K562 (cell line): ENCODE measurements around the gene EHD2. TPM values are rescaled to one million over a fixed set of nuclear protein-coding genes. Genes with fewer than 3 reads are reported as not detected.
A peak's percentile ranks its signal among the peaks of the same experiment; 100 is the strongest.

Source experiments
- CEBPG ChIP-seq, 3 experiments: fragments of 200-800 bp in 1 of 3; sonication (Bioruptor generic) in 1 of 3; sonication (generic) in 1 of 3; formaldehyde crosslinking in 1 of 3; IDR thresholded peaks in 2 of 3; conservative IDR thresholded peaks in 1 of 3; 2 replicates each; pipeline versions ENCODE4 v1.6.1 to v1.8.0; 2016 to 2022; ENCODE audit warnings: missing compliant biosample characterization in 2 of 3, missing genetic modification characterization in 2 of 3, mild to moderate bottlenecking in 1 of 3, missing genetic modification reagents in 1 of 3
- CHD7 ChIP-seq: fragments of 200-600 bp; sonication (generic); IDR thresholded peaks from one replicate; pipeline ENCODE4 v1.6.1; 2012; ENCODE audit warnings: mild to moderate bottlenecking, low read depth, low read length, inconsistent platforms
- COPS2 ChIP-seq: fragments of 450-650 bp; conservative IDR thresholded peaks from 2 replicates; pipeline ENCODE4 v1.6.1; 2016; ENCODE audit warnings: mild to moderate bottlenecking, moderate library complexity
- FOXP4 ChIP-seq: sonication (generic); formaldehyde crosslinking; IDR thresholded peaks from 2 replicates; pipeline ENCODE4 v1.8.0; 2022; ENCODE audit warnings: mild to moderate bottlenecking, missing genetic modification reagents, borderline replicate concordance
- GMEB1 ChIP-seq: fragments of 250-450 bp; sonication (Bioruptor Pico); IDR thresholded peaks from 2 replicates; pipeline ENCODE4 v1.4.0; 2020; ENCODE audit warnings: mild to moderate bottlenecking
- JUN ChIP-seq, 2 experiments: sonication (generic) in 1 of 2; formaldehyde crosslinking in 1 of 2; IDR thresholded peaks; 2 replicates each; pipeline versions ENCODE4 v1.6.1 to v1.8.0; 2012 to 2022; ENCODE audit warnings: borderline replicate concordance in 2 of 2, mild to moderate bottlenecking in 2 of 2, improper control_type of control experiment in 1 of 2, low read depth in 1 of 2, low read length in 1 of 2, missing genetic modification reagents in 1 of 2
- JUNB ChIP-seq: fragments of 450-650 bp; formaldehyde crosslinking; conservative IDR thresholded peaks from 2 replicates; pipeline ENCODE4 v1.4.0; 2020; ENCODE audit warnings: mild to moderate bottlenecking
- RCOR1 ChIP-seq, 2 experiments: IDR thresholded peaks; 2 replicates each; pipeline ENCODE4 v1.6.1; 2012; ENCODE audit warnings: low read depth in 2 of 2, low read length in 2 of 2, borderline replicate concordance in 1 of 2, improper control_type of control experiment in 1 of 2
- TAF7 ChIP-seq: fragments of 450-650 bp; IDR thresholded peaks from 2 replicates; pipeline ENCODE4 v1.6.1; 2016; ENCODE audit warnings: missing genetic modification characterization, missing compliant biosample characterization
- TRIM24 ChIP-seq, 2 experiments: fragments of 450-650 bp; IDR thresholded peaks; 2 replicates each; pipeline ENCODE4 v1.6.1; 2016
- polyA plus RNA-seq, 8 experiments: library from polyadenylated mRNA; depleted of rRNA in 4 of 8; stranded (reverse) in 5 of 8; unstranded in 3 of 8; fragments of >200 nt; fragmentation: Nextera tagmentation in 2 of 8; fragmentation: Illumina TruSeq in 1 of 8; extraction: Ambion mirVana in 2 of 8; extraction: Trizol in 1 of 8; gene quantifications; 2 replicates each; pipeline versions ENCODE4 v1.2.1 to v1.2.3, GENCODE V29; 2011 to 2014; ENCODE audit warnings: inconsistent platforms in 1 of 8, missing spikeins in 1 of 8
- total RNA-seq, 7 experiments: library from RNA; depleted of rRNA in 6 of 7; stranded (reverse); fragments of >200 nt in 6 of 7; fragmentation: Illumina TruSeq in 2 of 7; extraction: Trizol in 2 of 7; gene quantifications; 2 replicates each; pipeline versions ENCODE4 v1.2.1 to v1.2.3, GENCODE V29; 2011 to 2021; ENCODE audit warnings: low replicate concordance in 1 of 7

Gene EHD2
- total and polyA plus RNA-seq, 9 of the 15 experiments (the other 6 are each of a cell fraction or from before 2014, with no cell fraction given): 1.7 to 32.2 (median 3.0) TPM

GRCh38 chr19:47707135-47707925, 5.9 kb upstream of the EHD2 start (continued):
- no peak for TF ChIP-seq FOXP4 (CRISPR knock-in tag)
- TF ChIP-seq COPS2: no peak
- peak in 1 of 2 experiments; percentile 71; a peak in 3 of 4 replicates for TF ChIP-seq RCOR1 (IDR thresholded peaks at IDR 0.05; ENCODE audit: borderline replicate concordance in 1 of 2, low read depth in 2 of 2, low read length in 2 of 2)
- TF ChIP-seq CHD7: no peak
- TF ChIP-seq TAF7: no peak
- TF ChIP-seq GMEB1 (CRISPR knock-in tag): no peak
- TF ChIP-seq TRIM24 (IDR thresholded peaks at IDR 0.05): peak in 1 of 2 experiments; percentile 77; a peak in 2 of 4 replicates
- no peak for TF ChIP-seq JUN (IDR thresholded peaks at IDR 0.05; ENCODE audit: borderline replicate concordance, low read depth, low read length)
- 0 out of 2 replicates have a peak, but pooled peaks have one; percentile 20 for TF ChIP-seq JUN (CRISPR knock-in tag; IDR thresholded peaks at IDR 0.05; ENCODE audit: borderline replicate concordance)
- no peak for TF ChIP-seq CEBPG (CRISPR knock-in tag; IDR thresholded peaks at IDR 0.05)
- TF ChIP-seq CEBPG (tag; conservative IDR thresholded peaks at IDR 0.05 in 1 of 2, IDR thresholded peaks at IDR 0.05 in 1 of 2): no peak
- no peak for TF ChIP-seq JUNB
